ENCODE measurements around the gene CCS. TPM values are rescaled to one million over a fixed set of nuclear protein-coding genes. Genes with fewer than 3 reads are reported as not detected.
"Not testable (repeated sequence)": the region's sequence is repeated elsewhere in the genome, so short reads cannot be mapped to it uniquely, and the experiment has no call there.

CCS gene
- total and polyA plus RNA-seq, 2 donors (not counting 1 experiment from before 2014, with no cell fraction given), result 22.5 to 42.4 TPM

DNA sequence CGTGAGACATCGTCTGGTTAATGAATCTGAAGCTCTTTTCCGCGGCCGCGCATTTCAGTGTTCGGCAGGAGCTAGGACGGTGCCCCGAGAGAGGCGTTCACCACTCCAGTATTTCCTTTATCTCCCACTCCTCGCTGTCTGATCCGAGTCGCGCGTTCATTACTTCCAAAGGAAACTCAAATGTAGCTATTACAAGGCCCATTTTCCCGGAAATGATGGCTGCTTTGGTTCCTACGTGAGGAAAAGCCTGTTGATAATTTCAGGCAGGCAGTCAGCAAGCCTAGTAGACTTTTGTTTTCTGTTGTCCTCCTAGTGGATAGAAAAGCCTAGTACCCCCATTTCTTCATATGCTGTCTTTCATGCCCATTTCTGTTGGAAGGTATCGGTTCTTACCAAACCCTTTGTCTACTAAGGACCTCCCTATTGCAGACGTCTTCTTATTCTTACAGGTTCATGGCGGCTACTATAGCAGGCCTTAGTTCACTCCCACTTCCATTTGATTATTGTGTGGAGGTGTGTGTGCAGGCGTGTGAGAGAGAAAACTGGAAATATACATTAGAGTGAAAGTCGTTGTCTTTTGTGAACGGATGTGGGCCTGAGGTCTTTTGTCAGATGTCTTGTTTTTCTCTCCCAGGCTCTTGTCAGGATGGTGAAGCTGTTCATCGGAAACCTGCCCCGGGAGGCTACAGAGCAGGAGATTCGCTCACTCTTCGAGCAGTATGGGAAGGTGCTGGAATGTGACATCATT lies 46.3 kb downstream of the CCS start:
- no peak overlapping the region for H2AFZ ChIP-seq (ENCODE audit: low read length)
- DNase-seq (ENCODE audit: low read depth in 2 of 2), result peak; percentile 39 to 53
- H3K4me2 ChIP-seq (ENCODE audit: extremely low read depth, insufficient read depth, low read length), result peak overlapping the region; percentile 99
- peak overlapping the region; percentile 96 for H3K27ac ChIP-seq (ENCODE audit: insufficient read depth, low read length)
- H3K9me3 ChIP-seq (ENCODE audit: control insufficient read depth, insufficient read depth, low read depth, low read length), result no peaks in the 10 kb centered on the region
- H3K4me3 ChIP-seq (replicated peaks in 1 of 4; ENCODE audit: control extremely low read depth in 1 of 4, insufficient read depth in 1 of 4, low read depth in 3 of 4, low read length in 4 of 4), result peak overlapping the region; percentile 89 to 95 (median 91)
- H3K36me3 ChIP-seq (ENCODE audit: control insufficient read depth, insufficient read depth, low read length), result peaks cover 14% of the 10 kb centered on the region
- peaks cover 5% of the 10 kb centered on the region for H3K4me1 ChIP-seq (ENCODE audit: control insufficient read depth, extremely low read depth, insufficient read depth, low read length)
- peaks cover 2% of the 10 kb centered on the region for H4K20me1 ChIP-seq (ENCODE audit: control insufficient read depth, extremely low read depth, insufficient read depth, low read length)
- peaks cover 84% of the 10 kb centered on the region for H3K79me2 ChIP-seq (ENCODE audit: control insufficient read depth, insufficient read depth, low read length)
- peak overlapping the region; percentile 92 for H3K9ac ChIP-seq (ENCODE audit: insufficient read depth, low read length)
- H3K27me3 ChIP-seq (ENCODE audit: control insufficient read depth, insufficient read depth, low read length), result no peaks in the 10 kb centered on the region
- no peak for TF ChIP-seq EZH2 (IDR thresholded peaks at IDR 0.05; ENCODE audit: low read length, missing control alignments)
- TF ChIP-seq, protein P1, sequence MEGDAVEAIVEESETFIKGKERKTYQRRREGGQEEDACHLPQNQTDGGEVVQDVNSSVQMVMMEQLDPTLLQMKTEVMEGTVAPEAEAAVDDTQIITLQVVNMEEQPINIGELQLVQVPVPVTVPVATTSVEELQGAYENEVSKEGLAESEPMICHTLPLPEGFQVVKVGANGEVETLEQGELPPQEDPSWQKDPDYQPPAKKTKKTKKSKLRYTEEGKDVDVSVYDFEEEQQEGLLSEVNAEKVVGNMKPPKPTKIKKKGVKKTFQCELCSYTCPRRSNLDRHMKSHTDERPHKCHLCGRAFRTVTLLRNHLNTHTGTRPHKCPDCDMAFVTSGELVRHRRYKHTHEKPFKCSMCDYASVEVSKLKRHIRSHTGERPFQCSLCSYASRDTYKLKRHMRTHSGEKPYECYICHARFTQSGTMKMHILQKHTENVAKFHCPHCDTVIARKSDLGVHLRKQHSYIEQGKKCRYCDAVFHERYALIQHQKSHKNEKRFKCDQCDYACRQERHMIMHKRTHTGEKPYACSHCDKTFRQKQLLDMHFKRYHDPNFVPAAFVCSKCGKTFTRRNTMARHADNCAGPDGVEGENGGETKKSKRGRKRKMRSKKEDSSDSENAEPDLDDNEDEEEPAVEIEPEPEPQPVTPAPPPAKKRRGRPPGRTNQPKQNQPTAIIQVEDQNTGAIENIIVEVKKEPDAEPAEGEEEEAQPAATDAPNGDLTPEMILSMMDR (conservative IDR thresholded peaks at IDR 0.05 in 1 of 2, IDR thresholded peaks at IDR 0.05 in 1 of 2; ENCODE audit: low read depth in 1 of 2, low read length in 2 of 2), result no peak

DNA sequence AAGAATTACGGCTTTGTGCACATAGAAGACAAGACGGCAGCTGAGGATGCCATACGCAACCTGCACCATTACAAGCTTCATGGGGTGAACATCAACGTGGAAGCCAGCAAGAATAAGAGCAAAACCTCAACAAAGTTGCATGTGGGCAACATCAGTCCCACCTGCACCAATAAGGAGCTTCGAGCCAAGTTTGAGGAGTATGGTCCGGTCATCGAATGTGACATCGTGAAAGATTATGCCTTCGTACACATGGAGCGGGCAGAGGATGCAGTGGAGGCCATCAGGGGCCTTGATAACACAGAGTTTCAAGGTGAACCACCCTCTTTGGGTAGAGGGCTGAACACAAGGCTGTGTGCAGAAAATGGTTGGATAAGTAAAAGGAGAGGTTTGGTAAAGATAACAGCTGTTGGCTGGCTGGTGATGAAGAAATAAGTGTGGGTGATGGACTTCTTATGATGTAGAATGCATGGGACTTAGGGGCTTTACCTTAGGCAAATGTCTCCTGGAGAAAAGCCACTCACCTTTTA lies 46.9 kb downstream of the CCS start:
- H3K36me3 ChIP-seq (ENCODE audit: control insufficient read depth, insufficient read depth, low read length), result peaks cover 14% of the 10 kb centered on the region
- H3K27ac ChIP-seq (ENCODE audit: insufficient read depth, low read length), result not testable (repeated sequence)

DNA sequence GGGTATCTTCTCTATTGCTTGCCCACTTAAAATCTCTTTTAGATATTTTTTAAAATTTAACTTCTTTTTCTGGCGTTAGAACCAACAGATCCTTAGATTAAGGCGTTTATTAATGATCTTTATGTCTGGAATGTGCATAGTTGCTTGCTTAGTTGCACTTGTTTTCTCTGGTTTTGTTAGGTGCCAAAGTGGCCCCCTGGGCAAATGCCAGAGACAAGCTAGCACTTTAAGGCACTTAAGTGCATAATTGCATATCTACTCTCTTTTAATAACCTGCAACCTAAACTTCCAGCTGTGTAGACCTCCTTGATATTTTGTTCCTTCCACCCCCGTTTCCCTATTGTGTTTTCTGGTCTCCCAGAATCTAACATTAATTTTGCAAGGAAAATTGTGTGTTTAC lies 48.8 kb downstream of the CCS start:
- peaks cover 24% of the 10 kb centered on the region for H3K36me3 ChIP-seq (ENCODE audit: control insufficient read depth, insufficient read depth, low read length)

More for the DNA sequence above, 46.9 kb downstream of the CCS start:
- DNase-seq (ENCODE audit: low read depth in 2 of 2); H3K9ac ChIP-seq (ENCODE audit: insufficient read depth, low read length); H2AFZ ChIP-seq (ENCODE audit: low read length); H3K4me1 ChIP-seq (ENCODE audit: control insufficient read depth, extremely low read depth, insufficient read depth, low read length); H3K27me3 ChIP-seq (ENCODE audit: control insufficient read depth, insufficient read depth, low read length); H3K9me3 ChIP-seq (ENCODE audit: control insufficient read depth, insufficient read depth, low read depth, low read length); H4K20me1 ChIP-seq (ENCODE audit: control insufficient read depth, extremely low read depth, insufficient read depth, low read length): not testable (repeated sequence)
- Histone ChIP-seq H3K4me2 (ENCODE audit: extremely low read depth, insufficient read depth, low read length) (peak overlapping the region; percentile 99), H3K4me3 (replicated peaks in 1 of 4; ENCODE audit: control extremely low read depth in 1 of 4, insufficient read depth in 1 of 4, low read depth in 3 of 4, low read length in 4 of 4) (peak overlapping the region; percentile 89 to 95 (median 91)), H3K79me2 (ENCODE audit: control insufficient read depth, insufficient read depth, low read length) (peaks cover 85% of the 10 kb centered on the region)

More for the DNA sequence above, 48.8 kb downstream of the CCS start:
- peaks cover 2% of the 10 kb centered on the region for H4K20me1 ChIP-seq (ENCODE audit: control insufficient read depth, extremely low read depth, insufficient read depth, low read length)
- H3K4me3 ChIP-seq (replicated peaks in 1 of 4; ENCODE audit: control extremely low read depth in 1 of 4, insufficient read depth in 1 of 4, low read depth in 3 of 4, low read length in 4 of 4), result peak overlapping the region; percentile 8 to 95 (median 90)
- no peaks in the 10 kb centered on the region for H3K9me3 ChIP-seq (ENCODE audit: control insufficient read depth, insufficient read depth, low read depth, low read length)
- H3K79me2 ChIP-seq (ENCODE audit: control insufficient read depth, insufficient read depth, low read length), result peaks cover 89% of the 10 kb centered on the region
- no peak overlapping the region for H2AFZ ChIP-seq (ENCODE audit: low read length)
- H3K4me2 ChIP-seq (ENCODE audit: extremely low read depth, insufficient read depth, low read length), result peak overlapping the region; percentile 99
- peak in 1 of 2 donors; percentile 63 for DNase-seq (ENCODE audit: low read depth in 2 of 2)
- no peaks in the 10 kb centered on the region for H3K27me3 ChIP-seq (ENCODE audit: control insufficient read depth, insufficient read depth, low read length)
- TF ChIP-seq, protein P1 (conservative IDR thresholded peaks at IDR 0.05 in 1 of 2, IDR thresholded peaks at IDR 0.05 in 1 of 2; ENCODE audit: low read depth in 1 of 2, low read length in 2 of 2), result no peak
- peaks cover 5% of the 10 kb centered on the region for H3K4me1 ChIP-seq (ENCODE audit: control insufficient read depth, extremely low read depth, insufficient read depth, low read length)
- no peak overlapping the region for H3K9ac ChIP-seq (ENCODE audit: insufficient read depth, low read length)
- H3K27ac ChIP-seq (ENCODE audit: insufficient read depth, low read length), result no peak overlapping the region
